ENCODE results near the gene BRMS1. TPM values are rescaled to one million over a fixed set of nuclear protein-coding genes. Genes with fewer than 3 reads are reported as not detected.

BRMS1 gene
- total RNA-seq, 1 experiment from 2014 or later = 80.5 TPM

DNA sequence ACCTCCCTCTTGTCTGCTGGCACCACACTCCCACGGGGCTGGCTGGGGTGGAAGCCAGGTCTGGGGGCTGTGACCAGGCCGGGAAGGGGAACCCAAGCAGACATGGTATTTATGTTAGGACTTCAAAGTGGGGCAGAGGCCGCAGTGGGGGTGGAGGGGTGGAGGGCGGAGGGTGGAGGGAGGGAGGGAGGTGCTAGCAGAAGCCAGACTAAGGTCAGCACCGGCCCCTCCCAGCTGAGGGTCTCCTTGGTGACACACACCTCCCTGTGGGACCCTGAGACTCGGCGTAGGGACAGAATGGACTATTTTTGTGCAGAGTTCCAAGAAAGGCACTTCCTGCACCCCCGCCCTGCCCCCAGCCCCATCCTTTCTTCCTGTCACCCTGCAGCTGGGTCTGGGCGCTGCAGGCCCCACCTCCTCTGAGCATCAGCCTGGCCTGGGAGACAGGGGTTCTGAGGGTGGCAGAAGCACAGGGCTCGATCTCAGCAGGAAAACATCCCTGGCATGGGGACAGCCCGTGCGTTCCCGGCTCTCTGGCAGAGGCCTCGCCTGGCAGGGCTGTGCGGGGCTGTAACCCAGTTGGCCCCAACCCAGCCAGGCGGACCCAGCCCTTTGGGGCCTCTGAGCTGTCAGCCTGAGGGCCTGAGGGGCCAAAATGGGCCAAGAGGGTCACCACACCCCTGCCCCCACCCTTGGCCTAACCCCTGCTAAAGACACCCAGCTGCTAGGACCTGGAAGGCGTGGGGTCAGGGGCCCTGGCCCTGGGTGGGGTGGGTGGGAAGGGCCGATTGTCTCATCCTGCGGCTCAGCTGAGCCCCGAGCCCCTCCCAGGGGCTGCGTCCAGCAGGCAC, 18.4 kb downstream of the BRMS1 start:
- Histone ChIP-seq H3K4me1 (ENCODE audit: control insufficient read depth, insufficient read depth, low read length) (peaks cover 18% of the 10 kb centered on the region), H3K4me3 (ENCODE audit: low read depth in 2 of 2, low read length in 2 of 2) (no peak overlapping the region), H3K27me3 (ENCODE audit: control insufficient read depth, insufficient read depth, low read length) (no peaks in the 10 kb centered on the region), H3K9me3 (ENCODE audit: control insufficient read depth, insufficient read depth, low read depth, low read length) (no peaks in the 10 kb centered on the region), H3K36me3 (ENCODE audit: control insufficient read depth, insufficient read depth, low read length) (no peaks in the 10 kb centered on the region), H3K27ac (ENCODE audit: low read length) (0 out of 2 replicates have a peak overlapping the region, but pooled peaks have one; percentile 32)
- TF ChIP-seq, protein P1, sequence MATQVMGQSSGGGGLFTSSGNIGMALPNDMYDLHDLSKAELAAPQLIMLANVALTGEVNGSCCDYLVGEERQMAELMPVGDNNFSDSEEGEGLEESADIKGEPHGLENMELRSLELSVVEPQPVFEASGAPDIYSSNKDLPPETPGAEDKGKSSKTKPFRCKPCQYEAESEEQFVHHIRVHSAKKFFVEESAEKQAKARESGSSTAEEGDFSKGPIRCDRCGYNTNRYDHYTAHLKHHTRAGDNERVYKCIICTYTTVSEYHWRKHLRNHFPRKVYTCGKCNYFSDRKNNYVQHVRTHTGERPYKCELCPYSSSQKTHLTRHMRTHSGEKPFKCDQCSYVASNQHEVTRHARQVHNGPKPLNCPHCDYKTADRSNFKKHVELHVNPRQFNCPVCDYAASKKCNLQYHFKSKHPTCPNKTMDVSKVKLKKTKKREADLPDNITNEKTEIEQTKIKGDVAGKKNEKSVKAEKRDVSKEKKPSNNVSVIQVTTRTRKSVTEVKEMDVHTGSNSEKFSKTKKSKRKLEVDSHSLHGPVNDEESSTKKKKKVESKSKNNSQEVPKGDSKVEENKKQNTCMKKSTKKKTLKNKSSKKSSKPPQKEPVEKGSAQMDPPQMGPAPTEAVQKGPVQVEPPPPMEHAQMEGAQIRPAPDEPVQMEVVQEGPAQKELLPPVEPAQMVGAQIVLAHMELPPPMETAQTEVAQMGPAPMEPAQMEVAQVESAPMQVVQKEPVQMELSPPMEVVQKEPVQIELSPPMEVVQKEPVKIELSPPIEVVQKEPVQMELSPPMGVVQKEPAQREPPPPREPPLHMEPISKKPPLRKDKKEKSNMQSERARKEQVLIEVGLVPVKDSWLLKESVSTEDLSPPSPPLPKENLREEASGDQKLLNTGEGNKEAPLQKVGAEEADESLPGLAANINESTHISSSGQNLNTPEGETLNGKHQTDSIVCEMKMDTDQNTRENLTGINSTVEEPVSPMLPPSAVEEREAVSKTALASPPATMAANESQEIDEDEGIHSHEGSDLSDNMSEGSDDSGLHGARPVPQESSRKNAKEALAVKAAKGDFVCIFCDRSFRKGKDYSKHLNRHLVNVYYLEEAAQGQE (IDR thresholded peaks at IDR 0.05; ENCODE audit: insufficient read depth in 1 of 2, low read depth in 2 of 2, low read length in 1 of 2) = no peak
- TF ChIP-seq, protein P2, sequence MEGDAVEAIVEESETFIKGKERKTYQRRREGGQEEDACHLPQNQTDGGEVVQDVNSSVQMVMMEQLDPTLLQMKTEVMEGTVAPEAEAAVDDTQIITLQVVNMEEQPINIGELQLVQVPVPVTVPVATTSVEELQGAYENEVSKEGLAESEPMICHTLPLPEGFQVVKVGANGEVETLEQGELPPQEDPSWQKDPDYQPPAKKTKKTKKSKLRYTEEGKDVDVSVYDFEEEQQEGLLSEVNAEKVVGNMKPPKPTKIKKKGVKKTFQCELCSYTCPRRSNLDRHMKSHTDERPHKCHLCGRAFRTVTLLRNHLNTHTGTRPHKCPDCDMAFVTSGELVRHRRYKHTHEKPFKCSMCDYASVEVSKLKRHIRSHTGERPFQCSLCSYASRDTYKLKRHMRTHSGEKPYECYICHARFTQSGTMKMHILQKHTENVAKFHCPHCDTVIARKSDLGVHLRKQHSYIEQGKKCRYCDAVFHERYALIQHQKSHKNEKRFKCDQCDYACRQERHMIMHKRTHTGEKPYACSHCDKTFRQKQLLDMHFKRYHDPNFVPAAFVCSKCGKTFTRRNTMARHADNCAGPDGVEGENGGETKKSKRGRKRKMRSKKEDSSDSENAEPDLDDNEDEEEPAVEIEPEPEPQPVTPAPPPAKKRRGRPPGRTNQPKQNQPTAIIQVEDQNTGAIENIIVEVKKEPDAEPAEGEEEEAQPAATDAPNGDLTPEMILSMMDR (IDR thresholded peaks at IDR 0.05) = no peak
- TF ChIP-seq TCF7L2 (IDR thresholded peaks at IDR 0.05; ENCODE audit: low read depth, low read length) (no peak), POLR2AphosphoS5 (IDR thresholded peaks at IDR 0.05; ENCODE audit: low read depth, low read length) (no peak), SIN3A (IDR thresholded peaks at IDR 0.05; ENCODE audit: borderline replicate concordance, insufficient read depth, low read depth, low read length) (no peak)
- in situ Hi-C loops (cut with HindIII; ENCODE audit: low pct_unique_long_range_greater_than_20kb, low sequenced_read_pairs) = no loop called here
- ChIA-PET CTCF (interaction anchor here (1.0 to 1.1 kb wide), 2 partner anchors 8 to 15 kb away, joined by 4 to 8 read pairs; no protein-coding TSS in a partner anchor), POLR2A (interaction anchor here (0.6 kb wide), 1 partner anchor 12 kb away, joined by 9 read pairs; no protein-coding TSS in a partner anchor)
- ATAC-seq (peak; percentile 22), DNase-seq (ENCODE audit: low read depth, low spot score) (no peak)
- intact Hi-C loops (cut with micrococcal nuclease; ENCODE audit: unreplicated experiment) = no loop called here
- BruUV-seq (replicated peaks) = no TSS peak

DNA sequence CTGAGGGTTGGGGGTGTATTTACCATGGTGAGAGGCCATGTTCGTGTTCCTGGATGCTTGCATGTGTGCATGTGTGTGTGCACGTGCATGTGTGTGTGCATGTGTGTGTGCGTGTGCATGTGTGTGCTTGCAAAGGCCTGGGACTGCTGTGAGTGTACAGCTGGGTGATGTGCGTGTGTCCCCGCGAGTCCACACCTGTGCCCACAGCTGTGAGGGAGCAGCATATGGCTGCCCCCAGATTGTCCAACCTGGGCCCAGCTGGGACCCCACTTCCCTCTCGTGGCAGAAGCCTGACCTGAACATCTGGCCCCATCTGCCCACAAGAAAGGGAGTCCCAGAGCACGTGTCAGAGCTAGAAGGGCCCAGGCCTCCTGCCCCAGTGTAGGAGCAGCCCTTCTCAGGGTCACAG, 19.6 kb downstream of the BRMS1 start:
- in situ Hi-C loops (cut with HindIII; ENCODE audit: low pct_unique_long_range_greater_than_20kb, low sequenced_read_pairs) = no loop called here
- ATAC-seq (no peak), DNase-seq (ENCODE audit: low read depth, low spot score) (no peak)
- peaks cover 18% of the 10 kb centered on the region for H3K4me1 ChIP-seq (ENCODE audit: control insufficient read depth, insufficient read depth, low read length)
- no peaks in the 10 kb centered on the region for H3K9me3 ChIP-seq (ENCODE audit: control insufficient read depth, insufficient read depth, low read depth, low read length)
- H3K27me3 ChIP-seq (ENCODE audit: control insufficient read depth, insufficient read depth, low read length) = no peaks in the 10 kb centered on the region
- ChIA-PET POLR2A (no interaction called here), CTCF (interaction anchor here (0.5 kb wide), 1 partner anchor 40 kb away, joined by 3 read pairs; no protein-coding TSS in a partner anchor)
- BruUV-seq (replicated peaks) = no TSS peak
- TF ChIP-seq POLR2AphosphoS5 (IDR thresholded peaks at IDR 0.05; ENCODE audit: low read depth, low read length) (no peak), TCF7L2 (IDR thresholded peaks at IDR 0.05; ENCODE audit: low read depth, low read length) (no peak), SIN3A (IDR thresholded peaks at IDR 0.05; ENCODE audit: borderline replicate concordance, insufficient read depth, low read depth, low read length) (no peak)
- TF ChIP-seq, protein P2 (IDR thresholded peaks at IDR 0.05) = no peak
- TF ChIP-seq, protein P1 (IDR thresholded peaks at IDR 0.05; ENCODE audit: insufficient read depth in 1 of 2, low read depth in 2 of 2, low read length in 1 of 2) = no peak
- no peak overlapping the region for H3K27ac ChIP-seq (ENCODE audit: low read length)
- no peak overlapping the region for H3K4me3 ChIP-seq (ENCODE audit: low read depth in 2 of 2, low read length in 2 of 2)
- intact Hi-C loops (cut with micrococcal nuclease; ENCODE audit: unreplicated experiment) = no loop called here
- H3K36me3 ChIP-seq (ENCODE audit: control insufficient read depth, insufficient read depth, low read length) = no peaks in the 10 kb centered on the region
